GM18502 (cell line): ENCODE results near the gene DISP1.

ENCODE experiments used
- ATAC-seq: cut with Tn5 transposase; IDR thresholded peaks from one replicate; pipeline ENCODE4 v1.9.1; 2021; ENCODE audit warnings: mild to moderate bottlenecking; ENCODE audit not compliant: unreplicated experiment, poor library complexity

Gene DISP1

GRCh38 chr1:222861062-222861461 lies 46.2 kb downstream of the DISP1 start:
- ATAC-seq: no peak
